NCI-H1694 (cell line): Measurements from ENCODE around the gene ETHE1.
"Not testable (repeated sequence)": the region's sequence is repeated elsewhere in the genome, so short reads cannot be mapped to it uniquely, and the experiment has no call there.

ENCODE experiments used
- DNase-seq: peaks from one replicate; lab custom pipeline; 2025; lab: John Stamatoyannopoulos, UW

The ETHE1 gene

DNA sequence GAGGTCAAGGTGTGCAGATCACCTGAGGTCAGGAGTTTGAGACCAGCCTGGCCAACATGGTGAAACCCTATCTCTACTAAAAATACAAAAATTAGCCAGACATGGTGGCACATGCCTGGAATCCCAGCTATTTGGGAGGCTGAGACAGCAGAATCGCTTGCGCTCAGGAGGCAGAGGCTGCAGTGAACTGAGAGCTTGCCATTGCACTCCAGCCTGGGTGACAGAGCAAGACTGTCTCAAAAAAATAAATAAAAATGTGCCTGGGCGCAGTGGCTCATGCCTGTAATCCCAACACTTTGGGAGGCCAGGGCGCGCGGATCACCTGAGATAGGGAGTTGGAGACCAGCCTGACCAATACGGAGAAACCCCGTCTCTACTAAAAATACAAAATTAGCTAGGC, 3.3 kb downstream of the ETHE1 start:
- DNase-seq, result not testable (repeated sequence)

- DNase-seq, result no peak
These were observed 4.1 kb downstream of the ETHE1 start for GRCh38 chr19:43522929-43523328.

DNA sequence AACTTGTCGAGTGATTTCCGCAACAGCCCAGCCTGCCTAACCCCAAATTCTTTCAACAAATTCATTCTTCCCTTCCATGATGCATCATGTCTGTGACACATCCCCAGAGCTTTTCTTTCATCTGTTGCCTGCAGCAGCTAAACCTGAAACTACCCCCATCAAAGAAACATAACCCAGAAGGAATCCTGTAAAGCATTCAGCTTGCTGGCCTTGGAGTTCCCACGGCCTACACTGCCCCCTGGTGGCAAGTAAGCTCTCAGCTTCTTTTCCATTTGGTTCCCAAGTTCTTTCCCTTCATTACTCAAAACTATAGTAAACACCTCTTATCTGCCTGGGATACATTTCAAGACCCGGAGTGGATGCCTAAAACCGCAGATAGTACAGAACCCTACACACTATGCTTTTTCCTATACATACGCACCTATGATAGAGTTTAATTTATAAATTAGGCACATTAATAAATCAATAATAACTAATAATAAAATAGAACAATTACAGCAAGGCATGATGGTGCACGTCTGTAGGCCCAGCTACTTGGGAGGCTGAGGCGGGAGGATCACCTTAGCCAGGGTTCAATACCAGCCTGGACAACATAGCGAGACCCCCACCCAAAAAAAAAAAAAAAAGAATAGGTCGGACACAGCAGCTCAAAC, 7.4 kb downstream of the ETHE1 start:
- DNase-seq, result peak; percentile 85

GRCh38 chr19:43518051-43518450, 8.9 kb downstream of the ETHE1 start:
- DNase-seq, result no peak

DNA sequence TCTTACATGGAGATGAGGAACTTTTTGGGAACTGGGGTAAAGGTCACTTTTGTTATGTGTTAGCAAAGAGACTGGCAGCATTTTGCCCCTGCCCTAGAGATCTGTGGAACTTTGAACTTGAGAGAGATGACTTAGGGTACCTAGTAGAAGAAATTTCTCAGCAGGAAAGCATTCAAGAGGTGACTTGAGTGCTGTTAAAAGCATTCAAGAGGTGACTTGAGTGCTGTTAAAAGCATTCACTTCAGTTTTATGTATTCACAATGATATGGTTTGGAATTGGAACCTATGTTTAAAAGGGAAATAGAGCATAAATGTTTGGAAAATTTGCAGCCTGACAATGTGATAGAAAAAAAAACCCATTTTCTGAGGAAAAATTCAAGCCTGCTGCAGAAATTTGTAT, 14.6 kb downstream of the ETHE1 start:
- not testable (repeated sequence) for DNase-seq

GRCh38 chr19:43511324-43511723, 15.7 kb downstream of the ETHE1 start:
- DNase-seq, result no peak

- DNase-seq, result no peak
These were observed 16.3 kb downstream of the ETHE1 start for GRCh38 chr19:43510713-43511112.

- no peak for DNase-seq
These were observed 19.1 kb downstream of the ETHE1 start for GRCh38 chr19:43507880-43508279.

DNA sequence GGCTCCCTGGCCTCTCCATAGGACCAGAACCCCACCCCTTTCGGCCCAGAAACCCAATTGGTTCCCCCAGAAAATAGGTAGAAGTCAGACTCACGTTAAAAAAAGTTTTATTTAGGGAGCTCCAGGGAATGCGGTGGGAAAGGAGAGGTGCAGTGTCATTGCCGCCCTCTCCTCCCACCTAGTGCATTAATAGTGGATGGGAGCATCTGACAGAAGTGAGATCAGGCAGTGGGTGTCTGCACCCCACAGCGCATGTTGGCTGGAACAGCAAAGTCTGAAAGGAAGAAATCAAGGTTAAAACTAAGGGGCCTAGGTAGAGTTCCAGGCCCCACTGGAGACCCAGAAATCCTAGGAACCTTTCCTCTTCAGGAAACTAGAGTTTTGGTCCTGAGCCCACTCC, 20.4 kb downstream of the ETHE1 start:
- DNase-seq, result no peak

DNA sequence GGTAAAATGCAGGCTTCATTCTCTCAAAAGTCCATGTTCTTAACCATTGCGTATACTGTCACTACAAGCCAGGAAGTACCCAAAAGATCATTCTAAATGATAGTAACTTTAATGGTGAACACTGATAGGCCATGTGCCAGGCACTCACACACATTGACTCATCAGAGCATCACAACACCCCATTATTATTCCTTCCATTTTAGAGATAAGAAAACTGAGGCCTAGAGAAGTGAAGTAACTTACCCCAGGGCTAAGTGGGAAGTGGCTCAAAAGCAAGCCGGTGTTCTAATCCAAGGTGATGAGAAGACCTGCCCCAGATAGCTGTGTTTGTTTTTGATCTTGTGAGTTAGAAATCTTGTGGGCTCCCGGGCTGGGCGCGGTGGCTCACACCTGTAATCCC, 21.1 kb downstream of the ETHE1 start:
- DNase-seq, result no peak

GRCh38 chr19:43505186-43505456, 21.9 kb downstream of the ETHE1 start:
- DNase-seq, result no peak

- DNase-seq, result no peak
These were observed 22.4 kb downstream of the ETHE1 start, which contains the start of gene PHLDB3 for GRCh38 chr19:43504426-43505185. Gene PHLDB3 (minus strand): TSS chr19:43504746. CDS start chr19:43504118, 628 bp downstream.

DNA sequence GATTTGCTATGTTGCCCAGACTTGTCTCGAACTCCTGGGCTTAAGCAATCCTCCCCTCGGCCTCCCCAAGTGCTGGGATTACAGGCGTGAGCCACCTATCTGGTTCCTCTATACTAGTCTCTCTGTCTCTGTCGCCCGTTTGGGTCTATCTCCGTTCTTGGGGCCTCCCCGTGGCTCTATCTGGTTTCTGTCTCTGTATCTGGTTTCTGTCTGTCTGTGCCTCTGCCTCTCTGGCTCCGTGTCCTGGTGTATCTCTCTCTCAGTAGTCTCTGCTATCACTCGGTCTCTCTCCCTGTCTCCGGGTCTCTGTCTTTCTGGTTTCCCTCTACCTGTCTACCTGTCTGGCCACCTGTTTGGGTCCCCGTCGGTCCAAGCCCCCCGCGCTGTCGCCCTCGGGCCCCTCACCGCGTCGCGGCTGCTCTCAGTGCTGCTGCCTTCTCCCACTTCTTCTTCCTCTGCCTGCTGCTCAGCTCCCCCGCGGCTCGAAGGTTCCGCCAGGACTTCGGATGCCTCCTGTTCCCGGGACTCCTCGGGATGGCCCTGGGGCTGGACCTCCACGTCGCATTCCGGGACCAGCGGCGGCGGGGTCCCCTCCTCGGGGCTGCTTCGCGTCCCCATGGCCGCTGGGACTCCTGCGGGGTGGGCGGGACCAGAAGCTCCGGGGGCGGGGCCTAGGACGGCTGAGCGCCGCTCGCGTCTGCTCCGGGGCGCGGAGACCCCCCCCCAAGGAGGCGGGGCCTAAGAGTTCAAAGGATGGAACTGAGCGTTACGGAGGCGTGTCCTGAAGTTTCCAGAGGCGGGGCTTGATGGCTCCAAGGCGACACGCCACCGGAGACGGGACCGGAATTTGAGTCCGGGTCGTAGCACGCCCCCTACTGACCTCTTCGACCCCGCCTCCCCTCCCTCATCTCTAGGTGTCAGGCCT, 23.2 kb downstream of the ETHE1 start:
- peak; percentile 85 for DNase-seq

DNA sequence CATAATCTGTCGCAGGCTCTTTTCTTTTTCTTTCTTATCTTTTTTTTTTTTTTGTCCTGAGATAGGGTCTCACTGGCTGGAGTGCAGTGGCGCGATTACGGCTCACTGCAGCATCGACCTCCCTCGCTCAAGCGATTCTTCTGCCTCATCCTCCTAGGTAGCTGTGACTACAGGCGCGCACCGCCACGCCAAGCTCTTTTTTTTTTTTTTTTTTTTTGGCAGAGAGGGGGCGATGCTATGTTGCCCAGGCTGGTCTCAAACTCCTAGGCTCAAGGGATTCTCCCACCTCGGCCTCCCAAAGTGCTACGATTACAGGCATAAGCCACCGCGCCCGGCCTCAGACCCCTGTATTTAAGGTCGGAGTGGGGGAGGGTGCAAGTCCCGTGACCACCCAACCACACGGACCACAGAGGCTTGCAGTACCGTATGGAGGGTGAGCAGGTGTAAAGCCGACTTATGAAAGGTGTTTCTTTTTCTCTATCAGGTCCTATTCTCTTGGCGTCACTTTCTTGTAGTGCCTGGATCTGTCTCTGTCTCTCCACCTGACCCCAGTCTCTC, 24.5 kb downstream of the ETHE1 start:
- no peak for DNase-seq

GRCh38 chr19:43501661-43502418, 25.2 kb downstream of the ETHE1 start:
- no peak for DNase-seq

GRCh38 chr19:43499042-43499441, 28.0 kb downstream of the ETHE1 start:
- DNase-seq, result no peak

DNA sequence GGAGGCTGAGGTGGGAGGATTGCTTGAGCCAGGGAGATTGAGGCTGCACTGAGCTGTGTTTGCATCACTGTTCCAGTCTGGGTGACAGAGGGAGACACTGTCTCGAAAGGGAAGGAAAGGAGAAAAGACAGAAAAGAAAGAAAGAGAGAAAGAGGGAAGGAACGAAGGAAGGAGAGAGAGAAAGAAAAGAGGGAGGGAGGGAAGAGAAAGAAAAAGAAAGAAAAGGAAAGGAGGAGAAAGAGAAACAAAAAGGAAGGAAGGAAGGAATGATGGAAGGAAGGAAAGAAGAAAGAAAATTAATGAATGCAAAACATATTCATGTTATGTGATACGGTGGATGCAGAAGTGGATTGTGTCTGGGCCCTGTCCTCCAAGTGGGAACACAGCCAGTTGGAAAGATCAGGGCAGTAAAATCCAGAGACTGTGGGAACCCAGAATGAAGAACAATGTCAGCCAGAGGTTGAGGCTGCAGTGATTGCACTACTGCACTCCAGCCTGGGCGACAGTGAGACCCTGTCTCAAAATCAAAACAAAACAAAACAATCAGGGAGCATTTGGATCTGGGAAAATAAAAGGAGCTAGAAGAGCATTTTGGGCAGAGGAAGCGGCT, 28.7 kb downstream of the ETHE1 start:
- DNase-seq, result no peak

DNA sequence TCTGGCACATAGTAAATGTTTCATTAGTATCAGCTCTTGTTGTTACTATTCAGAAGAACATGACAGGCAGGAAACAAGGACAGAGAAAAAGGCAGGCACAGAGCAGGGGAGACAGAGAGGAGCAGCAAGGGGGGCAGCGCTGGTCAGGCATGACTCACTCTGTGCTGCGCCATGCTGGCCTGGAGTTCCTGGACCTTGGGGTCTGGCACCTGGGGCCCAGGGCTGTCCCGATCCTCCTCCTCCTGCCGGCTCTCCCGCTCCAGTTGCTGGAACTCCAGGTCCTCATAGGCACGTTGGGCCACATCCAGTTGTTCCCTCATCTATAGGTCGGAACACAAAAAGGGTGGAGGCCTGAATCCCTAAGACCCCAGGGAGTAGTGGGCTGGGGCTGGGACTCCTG, 30.0 kb downstream of the ETHE1 start:
- DNase-seq, result no peak

GRCh38 chr19:43495082-43495481, 31.9 kb downstream of the ETHE1 start:
- DNase-seq, result no peak

- no peak for DNase-seq
These were observed 36.2 kb downstream of the ETHE1 start for GRCh38 chr19:43490759-43491158.

DNA sequence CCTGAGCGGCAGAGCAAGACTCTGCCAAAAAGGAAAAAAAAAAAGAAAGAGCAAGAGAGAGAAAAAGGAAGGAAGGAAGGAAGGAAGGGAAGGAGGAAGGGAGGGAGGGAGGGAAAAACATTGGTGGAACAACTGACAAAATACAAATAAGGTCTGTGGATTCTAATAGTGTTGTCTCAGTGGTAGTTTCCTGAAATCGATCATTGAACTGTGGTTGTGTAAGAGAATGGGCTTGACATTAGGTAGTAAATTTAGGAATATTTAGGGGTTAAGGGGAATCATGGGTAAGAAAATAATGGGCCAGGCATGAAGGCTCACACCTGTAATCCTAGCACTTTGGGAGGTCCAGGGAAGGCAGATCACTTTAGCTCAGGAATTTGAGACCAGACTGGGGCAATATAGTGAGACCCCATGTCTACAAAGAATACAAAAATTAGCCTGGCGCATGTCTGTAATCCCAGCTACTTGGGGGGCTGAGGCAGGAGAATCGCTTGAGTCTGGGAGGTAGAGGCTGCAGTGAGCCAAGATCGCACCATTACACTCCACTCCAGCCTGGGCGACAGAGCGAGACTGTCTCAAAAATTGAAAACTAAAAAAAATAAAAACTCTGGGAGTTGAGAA, 36.9 kb downstream of the ETHE1 start:
- no peak for DNase-seq
